Stimulated activated CD8-positive, alpha-beta memory T cell treated with anti-CD3 and anti-CD28 coated beads, Interleukin-12 subunit alpha, Interleukin-12 subunit beta, amount 100 ng/mL, for 4 hours (primary cell): Measurements from ENCODE around the gene AKAIN1.
A peak's percentile ranks its signal among the peaks of the same experiment; 100 is the strongest.

Source experiments
- DNase-seq: peaks from one replicate; pipeline ENCODE4 v3.0.0-alpha.2; 2020; ENCODE audit warnings: low read depth

The AKAIN1 gene, protein sequence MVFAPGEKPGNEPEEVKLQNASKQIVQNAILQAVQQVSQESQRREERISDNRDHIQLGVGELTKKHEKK

GRCh38 chr18:5197032-5197434, at the start of gene AKAIN1:
AKAIN1 (minus strand) TSS chr18:5197257; CDS start chr18:5197053, 204 bp downstream.
- no peak for DNase-seq

DNA sequence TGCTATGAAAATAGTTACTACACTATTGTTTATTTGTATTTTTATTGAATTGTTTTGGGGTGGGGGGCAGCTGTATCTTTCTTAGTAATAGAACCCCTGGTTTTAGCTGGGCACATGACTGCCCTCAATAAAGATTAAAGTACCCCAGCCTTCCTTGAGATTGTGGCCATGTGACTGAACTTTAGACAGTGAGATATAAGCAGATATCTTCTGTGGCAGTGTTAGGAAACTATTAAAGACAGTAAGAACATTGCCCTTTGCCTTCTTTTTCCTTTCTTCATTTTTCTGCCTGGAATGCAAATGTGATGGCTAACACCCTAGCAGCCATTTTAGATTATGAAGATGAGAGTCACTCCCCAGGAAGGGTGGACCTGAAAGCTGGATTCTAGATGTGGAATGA, 47.9 kb upstream of the AKAIN1 start:
- no peak for DNase-seq

DNA sequence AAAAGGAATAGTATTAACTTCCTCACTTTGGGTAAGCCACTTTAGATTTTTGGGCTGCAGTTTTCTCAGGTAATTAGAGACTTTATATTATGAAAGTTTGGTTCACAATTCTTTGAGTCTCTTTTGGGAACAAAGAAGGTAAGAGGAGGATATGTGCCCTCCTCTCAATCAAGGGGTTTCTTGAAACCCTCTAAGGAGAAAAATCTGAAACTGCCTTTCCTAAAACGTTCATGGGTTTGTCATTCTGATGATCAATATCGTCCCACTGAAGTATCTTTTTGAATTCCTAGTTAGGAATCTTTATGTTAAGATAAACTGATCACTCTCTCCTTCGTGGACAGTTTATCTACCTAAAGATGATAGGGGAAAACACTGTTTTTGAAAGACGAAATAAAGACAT, 42.4 kb upstream of the AKAIN1 start:
- DNase-seq, result no peak

DNA sequence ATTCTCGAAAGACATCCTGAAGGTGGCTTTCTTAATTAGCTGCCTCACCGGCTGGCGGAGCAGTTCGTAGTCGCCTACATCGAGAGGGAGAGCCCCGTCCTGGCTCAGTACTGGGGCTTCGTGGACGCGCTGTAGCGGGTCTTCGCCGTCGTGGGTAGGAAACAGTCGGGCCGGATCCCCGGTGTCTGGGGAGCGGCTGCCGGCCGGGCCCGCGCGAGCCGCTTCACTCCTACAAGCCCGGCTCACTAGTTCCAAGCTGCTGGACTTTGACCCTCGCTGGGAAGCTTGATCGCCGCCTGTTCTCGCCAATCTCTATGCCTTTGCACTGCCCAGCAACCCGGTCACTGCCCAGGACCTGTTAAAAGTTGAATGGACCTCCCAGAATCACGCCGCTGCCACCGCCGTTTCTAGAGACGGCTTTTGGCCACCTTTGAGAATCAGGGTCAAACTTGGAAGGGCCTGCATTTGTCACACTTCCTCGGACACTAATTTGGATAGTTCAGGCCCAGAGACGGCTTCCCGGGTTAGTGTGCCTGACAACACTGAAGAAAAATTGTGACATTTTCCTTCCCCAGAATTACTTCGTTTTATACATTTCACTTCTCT, 41.4 kb upstream of the AKAIN1 start:
- no peak for DNase-seq

DNA sequence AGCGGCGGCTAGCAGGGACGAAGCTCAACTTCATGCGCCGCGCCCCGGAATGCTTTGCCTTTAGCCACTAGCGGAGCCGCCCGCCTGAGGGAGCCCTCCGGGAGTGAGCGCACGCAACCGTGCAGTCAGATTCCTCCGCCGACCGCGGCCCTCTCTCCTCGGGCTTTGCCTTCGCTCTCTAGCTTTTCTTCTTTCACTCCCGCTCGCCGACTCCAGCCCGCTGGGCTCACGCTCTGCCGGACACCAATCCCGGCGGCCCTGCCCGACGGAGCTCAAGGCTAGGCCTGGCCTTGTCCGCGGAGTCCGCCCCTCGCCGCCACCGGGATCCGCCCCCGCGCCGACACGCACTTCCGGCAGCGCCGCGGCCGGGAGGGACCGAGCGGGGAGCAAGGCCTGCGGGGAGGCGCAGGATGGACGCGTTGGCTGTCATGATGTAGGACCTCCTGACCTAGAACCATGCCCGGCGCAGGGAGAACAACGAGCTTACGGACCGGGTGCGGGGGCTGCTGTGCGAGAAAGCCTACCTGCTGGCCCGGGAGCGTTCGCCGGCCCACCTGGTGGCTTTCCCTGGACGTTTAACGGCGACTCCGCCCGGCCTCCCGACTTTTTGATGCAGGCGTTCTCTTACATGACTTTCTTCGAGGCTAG, 40.8 kb upstream of the AKAIN1 start:
- DNase-seq, result peak; percentile 81

DNA sequence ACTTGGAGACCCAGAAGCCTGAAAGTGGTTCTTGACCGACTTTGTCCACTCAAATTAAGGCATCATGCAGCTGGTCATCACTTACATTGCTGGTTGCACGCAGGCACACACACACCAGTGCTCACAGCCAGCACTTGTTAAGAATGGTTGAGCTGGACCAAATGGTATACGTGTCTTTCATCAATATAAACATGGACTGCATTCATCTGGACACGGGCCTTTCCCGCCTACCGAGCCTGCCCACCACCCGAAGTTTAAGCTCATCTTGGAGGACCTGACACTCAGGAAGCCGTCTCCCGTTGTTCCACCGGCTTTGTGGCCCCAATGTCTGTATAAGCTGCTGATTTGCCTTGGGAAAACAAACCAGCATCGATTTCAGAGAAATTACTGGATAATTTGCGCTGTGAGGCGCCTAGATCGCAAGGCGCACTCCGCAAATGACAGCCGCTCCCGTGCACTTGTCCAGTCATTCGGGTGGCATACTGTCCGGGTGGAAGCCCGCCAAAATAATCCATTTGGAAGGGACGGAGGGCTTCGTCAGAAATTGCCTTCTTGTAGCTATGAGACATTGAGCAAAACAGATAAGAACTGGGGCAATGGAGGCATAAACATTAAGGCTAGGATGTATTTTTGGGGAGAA, 40.1 kb upstream of the AKAIN1 start:
- DNase-seq, result no peak

DNA sequence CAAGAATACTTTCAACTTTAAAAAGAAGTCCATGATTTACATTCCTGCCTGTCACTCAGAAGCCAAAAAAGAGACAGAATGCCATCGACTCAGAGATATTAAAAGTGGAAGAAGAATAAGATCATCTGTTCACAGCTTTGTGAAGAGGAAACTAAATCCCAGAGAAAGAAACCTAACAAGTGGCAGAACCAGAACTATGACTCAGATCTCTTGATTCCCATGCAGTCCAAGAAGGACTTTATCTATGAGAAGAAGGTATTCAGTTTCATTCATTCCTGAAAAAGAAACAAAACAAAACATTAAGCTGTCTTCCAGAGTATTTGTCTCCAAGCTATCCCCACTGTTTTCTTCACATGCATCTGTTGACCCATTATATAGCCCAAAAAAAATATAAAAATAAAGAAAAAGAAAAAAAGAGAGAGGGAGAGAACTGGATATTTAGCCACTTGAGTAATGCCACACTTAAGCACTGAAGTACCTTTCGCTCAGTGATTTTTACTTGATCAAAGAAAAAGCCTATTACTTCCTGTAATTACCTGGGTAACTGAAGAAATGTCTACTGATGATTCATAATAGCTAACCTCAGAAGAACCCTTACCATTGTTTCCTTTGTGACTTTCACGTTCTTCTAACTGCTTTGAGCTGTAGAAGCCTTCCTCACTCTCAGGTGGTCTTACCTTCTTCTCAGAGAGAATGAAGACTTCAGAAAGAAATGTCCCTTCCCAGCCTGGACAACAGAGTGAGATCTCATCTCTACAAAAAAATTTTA, 17.7 kb upstream of the AKAIN1 start:
- no peak for DNase-seq

DNA sequence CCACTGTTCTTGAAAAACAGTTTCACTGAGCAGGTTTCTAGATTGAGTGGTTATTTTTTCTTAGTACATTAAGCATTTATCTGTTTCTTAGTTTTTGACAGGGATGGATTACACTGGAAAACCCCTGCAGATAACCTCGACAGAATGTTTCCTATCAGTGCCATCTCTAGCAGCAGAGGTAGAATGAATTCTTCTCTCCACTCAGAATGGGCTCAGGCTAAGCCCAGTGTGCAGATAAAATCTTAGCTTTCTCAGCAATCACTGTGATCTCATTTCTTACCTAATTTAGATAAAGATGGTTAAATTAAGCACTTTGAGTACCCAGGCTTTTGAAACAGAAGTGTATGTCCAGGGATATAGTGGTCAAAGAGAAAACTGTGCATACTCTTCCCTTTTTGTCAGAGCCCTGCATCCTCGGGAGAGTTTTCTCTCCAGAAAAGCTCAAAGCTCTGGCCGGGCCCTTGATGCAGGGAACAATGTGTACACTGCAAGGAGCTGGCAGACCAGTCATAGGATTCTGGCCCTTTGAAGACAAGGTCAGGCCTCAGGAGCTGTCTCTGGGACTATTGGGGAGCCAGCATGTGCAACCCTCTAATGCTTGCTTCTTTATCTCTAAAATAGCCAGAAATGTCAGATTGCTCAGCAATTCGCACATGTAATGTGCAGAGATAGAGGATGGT, 10.6 kb upstream of the AKAIN1 start:
- DNase-seq, result no peak

DNA sequence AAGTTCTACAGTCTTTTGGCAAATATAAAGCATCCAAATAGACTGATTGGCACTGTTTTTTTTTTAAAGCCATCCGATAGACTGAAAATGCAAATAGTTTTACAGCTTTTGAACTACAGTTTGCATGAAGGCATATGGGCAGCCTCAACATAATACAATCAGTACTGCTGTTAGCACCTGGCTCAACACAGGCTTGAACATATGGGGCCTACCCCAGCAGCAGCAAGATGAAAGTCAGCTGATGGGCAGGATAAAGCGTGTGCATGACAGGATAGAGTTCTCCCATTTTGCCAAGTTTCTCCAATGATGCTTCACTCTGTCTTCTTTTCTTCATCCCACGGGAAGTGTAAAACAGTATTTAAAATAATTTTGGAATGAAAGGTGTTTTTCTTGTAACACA, 1.3 kb upstream of the AKAIN1 start:
- DNase-seq, result no peak

DNA sequence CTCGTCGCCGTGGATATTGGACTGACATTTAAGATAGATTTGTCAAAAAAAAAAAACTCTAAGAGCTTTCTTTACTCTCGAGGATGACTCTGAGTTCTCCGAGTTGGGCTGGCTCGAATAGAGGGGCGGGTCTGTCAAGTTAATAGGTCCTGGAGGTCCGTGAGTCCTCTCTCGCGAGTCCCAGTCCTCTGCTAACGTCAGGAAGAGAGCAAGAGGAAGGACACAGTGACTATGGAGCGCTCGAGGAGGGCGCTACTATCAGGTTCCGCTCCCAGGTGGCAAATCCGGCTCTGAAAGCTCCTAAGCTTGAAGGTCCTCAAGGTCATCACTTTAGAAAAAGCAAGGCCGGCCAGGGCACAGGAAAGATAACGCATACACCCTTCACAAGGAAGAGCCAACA, 404 bp upstream of the AKAIN1 start:
- no peak for DNase-seq

DNA sequence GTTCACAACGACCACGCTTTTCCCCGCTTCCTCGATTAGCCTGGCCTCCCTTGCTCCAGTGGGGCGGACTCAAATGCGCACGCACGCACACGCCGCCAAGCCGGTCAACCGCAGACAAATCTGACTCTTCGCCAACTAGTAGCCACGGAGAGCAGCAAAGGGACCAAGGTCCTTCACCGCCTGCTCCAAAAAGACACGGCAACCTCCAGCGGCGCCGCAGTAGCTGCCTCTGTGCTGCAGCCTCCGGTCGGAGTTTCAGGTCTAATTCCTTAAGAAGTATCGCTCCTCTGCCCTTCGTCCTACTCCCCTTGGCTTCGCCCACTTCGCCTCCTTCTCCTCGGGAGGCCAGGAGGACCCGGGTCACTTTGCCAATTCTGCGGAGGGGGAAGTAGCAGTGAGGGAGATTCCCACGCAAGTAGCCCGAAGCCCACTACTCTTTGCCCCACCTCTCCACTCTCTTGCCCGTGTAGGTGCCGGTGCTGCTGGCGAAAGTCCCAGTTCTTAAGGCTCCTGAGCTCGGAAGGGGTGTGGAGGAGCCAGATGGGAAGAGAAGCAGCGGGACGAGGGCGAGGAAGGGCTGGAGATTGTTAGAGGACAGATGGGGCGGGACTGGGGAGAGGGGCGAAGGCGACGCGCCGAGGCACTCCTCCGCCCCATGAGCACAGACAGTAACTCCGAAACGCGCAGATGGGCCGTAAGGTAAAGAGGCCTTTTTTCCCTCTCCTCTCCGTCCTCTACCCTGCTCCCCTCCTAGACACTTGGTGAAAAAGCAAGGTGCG, 615 bp downstream of the AKAIN1 start:
- no peak for DNase-seq

DNA sequence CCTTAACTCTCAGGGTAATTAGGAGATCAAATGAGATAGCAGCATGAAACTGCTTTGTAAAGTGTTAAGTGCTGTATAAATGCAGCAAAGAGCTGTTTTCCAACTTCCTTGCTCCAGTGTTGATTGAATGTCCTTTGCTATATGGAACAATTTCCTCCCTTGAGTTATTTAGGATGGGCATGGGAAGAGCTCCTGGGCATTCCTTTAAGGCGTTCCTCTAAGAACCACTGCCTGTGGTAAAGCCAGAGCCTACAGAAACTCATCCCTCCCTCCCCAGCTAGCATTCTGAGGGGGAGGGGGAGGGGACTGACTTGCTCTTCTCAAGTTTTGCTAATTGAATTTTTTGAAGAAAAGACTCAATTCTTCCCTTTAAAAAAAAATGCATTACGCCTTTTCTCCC, 1.4 kb downstream of the AKAIN1 start:
- DNase-seq, result no peak

- DNase-seq, result no peak
Measured at GRCh38 chr18:5180254-5180653, 16.8 kb downstream of the AKAIN1 start.

DNA sequence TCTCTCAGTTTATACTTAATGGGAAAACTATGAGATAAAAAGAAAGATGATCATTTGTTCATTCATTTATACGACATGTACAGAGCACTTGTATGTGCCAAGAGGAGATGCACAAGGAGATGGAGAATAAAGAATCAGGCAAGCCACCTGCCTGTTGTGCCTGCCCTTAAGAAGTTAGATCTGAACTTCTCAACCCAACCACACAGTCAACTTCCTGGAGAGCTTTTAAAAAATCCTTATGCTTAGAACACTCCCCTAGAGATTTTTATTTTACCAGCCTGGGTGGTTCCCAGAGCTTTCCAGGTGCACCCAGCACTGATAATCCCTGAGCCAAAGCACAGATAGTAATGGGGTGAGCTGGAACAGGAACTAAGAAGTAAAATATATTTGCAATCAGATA, 18.5 kb downstream of the AKAIN1 start:
- DNase-seq, result no peak

DNA sequence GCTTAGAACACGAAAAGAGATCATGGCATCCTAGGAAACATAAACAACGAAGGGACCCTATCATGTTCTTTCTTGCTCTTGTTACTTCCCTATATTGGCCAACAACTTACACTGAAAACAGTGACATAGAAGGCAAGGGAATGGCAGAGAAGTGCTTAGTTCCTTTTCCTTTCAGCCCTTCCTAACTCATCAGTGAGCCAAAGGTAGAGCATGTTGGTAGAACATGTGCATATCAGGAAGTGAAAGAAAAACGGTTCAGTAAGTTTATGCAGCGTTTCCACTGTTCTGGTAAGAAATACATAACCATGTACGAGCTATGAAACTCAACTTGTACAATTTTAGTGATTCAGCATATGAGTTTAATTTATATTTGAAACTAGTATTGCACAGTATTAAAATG, 21.7 kb downstream of the AKAIN1 start:
- no peak for DNase-seq

DNA sequence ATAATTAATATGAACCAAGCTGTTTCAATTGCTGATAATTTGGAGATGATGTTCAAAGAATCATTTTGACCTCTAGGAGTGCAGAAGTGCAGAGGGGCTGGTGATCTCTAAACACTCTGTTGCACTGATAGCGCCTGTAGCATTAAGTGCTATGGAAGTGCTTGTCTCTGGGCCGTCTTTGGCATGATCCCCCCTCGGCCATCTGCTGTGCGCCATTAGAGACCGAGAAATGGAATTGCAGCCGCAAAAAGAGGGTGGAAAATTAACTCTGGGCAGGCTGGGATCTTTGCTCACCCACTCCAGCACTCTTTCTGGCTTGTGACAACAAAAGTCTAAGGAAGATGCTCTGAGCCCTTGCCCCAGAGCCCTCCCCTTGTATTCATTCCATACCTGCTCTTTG, 23.4 kb downstream of the AKAIN1 start:
- no peak for DNase-seq

- DNase-seq, result no peak
Measured at GRCh38 chr18:5173236-5173635, 23.8 kb downstream of the AKAIN1 start.

DNA sequence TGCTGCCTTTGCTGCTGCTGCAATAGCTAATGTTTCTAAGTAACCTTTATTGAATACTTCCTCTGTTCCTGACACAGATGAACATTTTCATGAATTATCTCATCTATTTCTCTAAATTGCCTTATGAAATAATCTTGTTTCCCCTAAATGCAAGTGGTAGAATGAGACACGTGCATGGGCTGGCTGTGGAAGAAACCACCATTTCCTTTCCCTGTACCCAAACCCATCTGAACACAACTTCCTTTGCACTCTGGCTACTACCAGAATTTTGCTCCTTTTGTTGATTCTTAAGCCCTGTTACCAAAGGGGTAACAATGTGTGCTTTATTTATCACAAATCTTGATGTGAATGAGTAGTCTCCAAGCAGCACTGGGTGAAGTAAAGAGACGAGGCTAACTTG, 29.2 kb downstream of the AKAIN1 start:
- no peak for DNase-seq

GRCh38 chr18:5166606-5167280, 30.3 kb downstream of the AKAIN1 start:
- DNase-seq, result no peak

DNA sequence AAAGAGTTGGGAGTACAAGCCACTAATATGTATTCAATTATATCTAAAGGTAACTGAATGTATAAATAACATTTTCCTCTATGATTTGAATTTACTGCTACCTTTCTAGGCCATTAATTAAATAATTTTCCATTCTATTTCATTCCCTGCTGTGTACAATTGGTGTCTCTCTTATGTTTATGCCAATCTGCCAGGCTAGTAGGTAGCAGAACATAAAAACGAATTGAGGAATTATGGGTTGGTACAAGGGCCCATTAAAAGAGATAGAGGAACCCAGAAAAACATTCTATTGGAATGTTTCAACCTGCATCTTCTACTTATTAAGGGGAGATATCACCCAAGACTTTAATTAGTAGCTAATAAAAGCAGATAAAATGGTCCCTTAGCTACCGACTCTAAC, 32.2 kb downstream of the AKAIN1 start:
- DNase-seq, result no peak

- DNase-seq, result no peak
Measured at GRCh38 chr18:5162111-5162510, 34.9 kb downstream of the AKAIN1 start.
